ENCODE results near the gene ACSM3.

ACSM3 gene

GRCh38 chr16:20782470-20782869 lies 18.7 kb downstream of the ACSM3 start:
- DNase-seq (ENCODE audit: low spot score), result no peak
- TF ChIP-seq, protein P1, sequence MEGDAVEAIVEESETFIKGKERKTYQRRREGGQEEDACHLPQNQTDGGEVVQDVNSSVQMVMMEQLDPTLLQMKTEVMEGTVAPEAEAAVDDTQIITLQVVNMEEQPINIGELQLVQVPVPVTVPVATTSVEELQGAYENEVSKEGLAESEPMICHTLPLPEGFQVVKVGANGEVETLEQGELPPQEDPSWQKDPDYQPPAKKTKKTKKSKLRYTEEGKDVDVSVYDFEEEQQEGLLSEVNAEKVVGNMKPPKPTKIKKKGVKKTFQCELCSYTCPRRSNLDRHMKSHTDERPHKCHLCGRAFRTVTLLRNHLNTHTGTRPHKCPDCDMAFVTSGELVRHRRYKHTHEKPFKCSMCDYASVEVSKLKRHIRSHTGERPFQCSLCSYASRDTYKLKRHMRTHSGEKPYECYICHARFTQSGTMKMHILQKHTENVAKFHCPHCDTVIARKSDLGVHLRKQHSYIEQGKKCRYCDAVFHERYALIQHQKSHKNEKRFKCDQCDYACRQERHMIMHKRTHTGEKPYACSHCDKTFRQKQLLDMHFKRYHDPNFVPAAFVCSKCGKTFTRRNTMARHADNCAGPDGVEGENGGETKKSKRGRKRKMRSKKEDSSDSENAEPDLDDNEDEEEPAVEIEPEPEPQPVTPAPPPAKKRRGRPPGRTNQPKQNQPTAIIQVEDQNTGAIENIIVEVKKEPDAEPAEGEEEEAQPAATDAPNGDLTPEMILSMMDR (IDR thresholded peaks at IDR 0.05; ENCODE audit: borderline replicate concordance, control extremely low read depth, extremely low read depth, insufficient read depth, missing control alignments), result no peak
- in situ Hi-C loops (cut with MboI; ENCODE audit: low sequenced_read_pairs, unreplicated experiment), result no loop called here

- TF ChIP-seq, protein P1 (IDR thresholded peaks at IDR 0.05; ENCODE audit: borderline replicate concordance, control extremely low read depth, extremely low read depth, insufficient read depth, missing control alignments), result no peak
- no peak for DNase-seq (ENCODE audit: low spot score)
- in situ Hi-C loops (cut with MboI; ENCODE audit: low sequenced_read_pairs, unreplicated experiment), result no loop called here
Measured at GRCh38 chr16:20784204-20784603, 20.4 kb downstream of the ACSM3 start.

DNA sequence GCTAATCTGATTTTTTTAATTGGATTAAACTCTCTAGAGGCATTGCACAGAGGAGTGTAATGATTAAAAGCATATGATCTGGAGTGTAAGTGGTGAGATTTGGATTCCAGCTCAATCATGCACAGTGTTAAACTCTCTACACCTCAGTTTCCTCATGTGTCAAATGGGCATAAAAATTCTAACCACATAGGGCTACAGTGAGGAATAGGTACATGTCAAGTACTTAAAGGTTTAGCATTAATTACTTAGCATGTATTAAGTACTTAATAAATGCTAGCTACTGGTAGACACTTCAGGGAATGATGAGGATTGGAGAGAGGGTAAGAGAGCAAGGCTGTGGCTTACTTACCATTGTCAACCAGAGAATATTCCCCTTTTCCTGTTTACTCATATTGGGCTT lies 25.3 kb downstream of the ACSM3 start:
- TF ChIP-seq, protein P1 (IDR thresholded peaks at IDR 0.05; ENCODE audit: borderline replicate concordance, control extremely low read depth, extremely low read depth, insufficient read depth, missing control alignments), result no peak
- in situ Hi-C loops (cut with MboI; ENCODE audit: low sequenced_read_pairs, unreplicated experiment), result no loop called here
- no peak for DNase-seq (ENCODE audit: low spot score)

DNA sequence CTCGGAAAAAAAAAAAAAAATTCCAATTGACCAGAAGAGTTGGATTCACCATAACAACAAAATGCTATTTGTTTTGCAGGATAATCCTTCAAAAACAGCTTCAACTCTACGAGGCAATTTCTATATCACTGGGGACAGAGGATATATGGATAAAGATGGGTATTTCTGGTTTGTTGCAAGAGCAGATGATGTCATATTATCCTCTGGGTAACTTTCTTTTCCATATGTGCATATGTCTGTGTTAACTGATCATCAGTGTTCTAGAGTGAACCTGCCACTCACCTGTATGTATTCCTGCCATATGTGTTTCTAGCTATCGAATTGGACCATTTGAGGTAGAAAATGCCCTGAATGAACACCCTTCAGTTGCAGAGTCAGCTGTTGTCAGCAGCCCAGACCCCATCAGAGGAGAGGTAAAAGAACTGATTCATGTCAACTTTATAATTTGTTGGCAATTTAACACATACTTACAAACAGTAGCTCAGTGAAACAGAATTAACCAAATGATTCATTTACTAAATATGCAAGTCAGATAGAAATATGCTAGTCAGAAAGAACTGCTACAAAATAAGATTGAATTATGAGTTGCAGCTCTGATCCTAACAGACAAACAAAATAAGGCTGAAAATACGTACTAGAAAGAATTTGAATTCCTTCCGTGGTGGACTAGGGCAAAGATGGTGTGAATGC lies 28.3 kb downstream of the ACSM3 start:
- no peak for DNase-seq (ENCODE audit: low spot score)
- in situ Hi-C loops (cut with MboI; ENCODE audit: low sequenced_read_pairs, unreplicated experiment), result no loop called here
- TF ChIP-seq, protein P1 (IDR thresholded peaks at IDR 0.05; ENCODE audit: borderline replicate concordance, control extremely low read depth, extremely low read depth, insufficient read depth, missing control alignments), result no peak

DNA sequence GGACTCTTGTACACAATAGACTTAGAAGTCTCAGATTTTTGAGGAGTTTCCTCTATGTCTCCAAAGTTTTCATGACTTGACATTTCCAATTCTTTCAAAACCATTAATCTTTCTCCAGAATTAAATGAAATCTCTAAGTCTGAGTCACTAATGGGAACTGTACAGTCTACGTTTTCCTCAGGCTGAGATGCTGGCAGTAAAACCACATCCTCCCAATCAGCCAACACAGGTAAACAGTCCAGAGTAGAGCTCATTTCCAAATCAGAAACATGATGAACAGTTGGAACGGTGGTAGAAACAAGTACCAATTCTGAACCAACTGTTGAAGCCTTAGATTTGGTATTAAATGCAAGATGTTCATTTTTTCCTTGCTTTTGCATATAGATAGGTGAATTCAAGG lies 34.5 kb downstream of the ACSM3 start:
- TF ChIP-seq, protein P1 (IDR thresholded peaks at IDR 0.05; ENCODE audit: borderline replicate concordance, control extremely low read depth, extremely low read depth, insufficient read depth, missing control alignments), result no peak
- DNase-seq (ENCODE audit: low spot score), result no peak
- in situ Hi-C loops (cut with MboI; ENCODE audit: low sequenced_read_pairs, unreplicated experiment), result no loop called here

GRCh38 chr16:20799599-20799998 lies 35.8 kb downstream of the ACSM3 start:
- in situ Hi-C loops (cut with MboI; ENCODE audit: low sequenced_read_pairs, unreplicated experiment), result no loop called here
- no peak for DNase-seq (ENCODE audit: low spot score)
- TF ChIP-seq, protein P1 (IDR thresholded peaks at IDR 0.05; ENCODE audit: borderline replicate concordance, control extremely low read depth, extremely low read depth, insufficient read depth, missing control alignments), result peak; percentile 17
